Thymus (tissue), 11 donors: Measurements from ENCODE around the gene ESYT2. TPM values are rescaled to one million over a fixed set of nuclear protein-coding genes. Genes with fewer than 3 reads are reported as not detected.

Experiments used
- DNase-seq, 9 donors: peaks; one replicate each; pipeline ENCODE4 v3.0.0-alpha.2; 2013; ENCODE audit warnings: low spot score in 9 of 9, low read depth in 6 of 9, missing footprints in 1 of 9
- H3K27ac ChIP-seq, 2 donors: one replicate each; pipeline ENCODE4 v1.5.1; 2013; ENCODE audit warnings: control low read depth in 1 of 2, low read depth in 1 of 2, low read length in 1 of 2, mild to moderate bottlenecking in 1 of 2, moderate library complexity in 1 of 2
- H3K27me3 ChIP-seq, 2 donors: one replicate each; pipeline ENCODE4 v1.5.1; 2013; ENCODE audit warnings: low read length in 1 of 2; ENCODE audit not compliant: control insufficient read depth in 2 of 2, insufficient read depth in 1 of 2
- H3K36me3 ChIP-seq, 2 donors: one replicate each; pipeline ENCODE4 v1.5.1; 2013; ENCODE audit warnings: low read length in 1 of 2, mild to moderate bottlenecking in 1 of 2, moderate library complexity in 1 of 2; ENCODE audit not compliant: control insufficient read depth in 2 of 2, insufficient read depth in 2 of 2
- H3K4me1 ChIP-seq, 2 donors: one replicate each; pipeline ENCODE4 v1.5.1; 2013; ENCODE audit warnings: low read length in 2 of 2; ENCODE audit not compliant: control insufficient read depth in 2 of 2, insufficient read depth in 2 of 2
- H3K4me3 ChIP-seq, 2 donors: one replicate each; pipeline ENCODE4 v1.5.1; 2013; ENCODE audit warnings: low read length in 2 of 2, control low read depth in 1 of 2, mild to moderate bottlenecking in 1 of 2
- H3K9me3 ChIP-seq, 2 donors: one replicate each; pipeline ENCODE4 v1.5.1; 2013; ENCODE audit warnings: low read length in 1 of 2, mild to moderate bottlenecking in 1 of 2; ENCODE audit not compliant: control insufficient read depth in 2 of 2, insufficient read depth in 1 of 2
- WGBS: extraction: QIAGEN DNeasy Blood & Tissue Kit; methylation state at CpG from one replicate; pipeline ENCODE4 v1.1.7; 2013; 5-methylcytosine and 5-hydroxymethylcytosine counted together
- polyA plus RNA-seq: library from polyadenylated mRNA; stranded (reverse); fragments of 200-250 nt; gene quantifications from one replicate; pipeline ENCODE4 v1.2.3, GENCODE V29; 2013
- total RNA-seq: library from RNA; stranded (reverse); fragments of 120-200 nt; gene quantifications from one replicate; pipeline ENCODE4 v1.2.4, GENCODE V29; 2013
- donor health status: healthy.

The ESYT2 gene
- total and polyA plus RNA-seq, 2 donors: 35.7 to 66.2 TPM

DNA sequence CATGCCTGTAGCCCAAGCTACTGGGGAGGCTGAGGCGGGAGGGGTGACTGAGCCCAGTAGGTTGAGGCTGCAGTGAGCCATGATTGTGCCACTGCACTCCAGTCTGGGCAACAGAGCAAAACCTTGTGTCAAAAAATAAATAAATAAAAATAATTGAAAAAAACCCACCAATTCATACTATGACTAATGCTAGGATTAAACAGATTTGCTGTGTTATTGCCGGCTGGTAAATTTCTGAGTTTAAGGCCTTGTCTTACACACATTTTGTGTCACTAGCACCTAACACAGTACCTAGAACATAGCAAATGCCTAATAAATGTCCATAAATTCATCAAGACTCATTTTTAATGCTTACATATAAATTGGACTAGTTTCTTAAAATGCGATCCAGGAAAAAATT lies 8.7 kb downstream of the ESYT2 start:
- no peaks in the 10 kb centered on the region for H3K27me3 ChIP-seq
- H3K4me3 ChIP-seq: no peak overlapping the region
- H3K4me1 ChIP-seq: peaks cover 34 to 51% of the 10 kb centered on the region in 2 donors
- H3K9me3 ChIP-seq: no peaks in the 10 kb centered on the region
- WGBS: 97% methylated on average over 3 of the region's 3 CpGs
- H3K27ac ChIP-seq: peak overlapping the region in 1 of 2 donors; percentile 84
- no peak for DNase-seq
- H3K36me3 ChIP-seq: peaks cover 0 to 3% of the 10 kb centered on the region in 2 donors

GRCh38 chr7:158819571-158820203 lies 9.6 kb downstream of the ESYT2 start:
- Histone ChIP-seq H3K9me3 (no peaks in the 10 kb centered on the region), H3K36me3 (peaks cover 0 to 3% of the 10 kb centered on the region in 2 donors), H3K27me3 (no peaks in the 10 kb centered on the region), H3K4me1 (peaks cover 44 to 61% of the 10 kb centered on the region in 2 donors), H3K27ac (no peak overlapping the region), H3K4me3 (no peak overlapping the region)
- WGBS: 75% methylated on average over 7 of the region's 7 CpGs
- no peak for DNase-seq

GRCh38 chr7:158818325-158819213 lies 10.7 kb downstream of the ESYT2 start:
- H3K4me3 ChIP-seq: peak overlapping the region; percentile 21 to 24
- 7% methylated on average over 15 of the region's 15 CpGs for WGBS
- H3K9me3 ChIP-seq: no peaks in the 10 kb centered on the region
- H3K27me3 ChIP-seq: no peaks in the 10 kb centered on the region
- peaks cover 0 to 3% of the 10 kb centered on the region in 2 donors for H3K36me3 ChIP-seq
- peaks cover 48 to 69% of the 10 kb centered on the region in 2 donors for H3K4me1 ChIP-seq
- peak in 4 of 9 donors; percentile 54 to 86 (median 68) for DNase-seq
- H3K27ac ChIP-seq: peak overlapping the region; percentile 86 to 90

DNA sequence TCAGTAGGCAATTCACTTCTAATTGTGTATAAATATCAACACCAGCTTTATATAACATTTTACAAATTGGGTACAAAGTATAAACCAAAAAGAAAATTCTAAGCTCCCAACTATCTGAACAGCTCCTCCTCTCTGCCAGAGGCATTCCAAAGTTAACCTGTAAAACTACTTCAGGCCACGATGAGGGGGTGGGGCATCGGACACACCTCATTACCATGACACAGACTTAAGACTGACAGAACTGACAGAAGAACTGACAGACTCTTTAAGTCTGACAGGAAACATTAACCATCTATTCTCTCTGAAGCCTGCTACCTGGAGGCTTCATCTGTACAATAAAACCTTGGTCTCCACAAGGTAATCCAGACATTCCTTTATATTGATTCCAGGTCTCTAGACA lies 12.3 kb downstream of the ESYT2 start:
- WGBS: 53% methylated on average over 2 of the region's 2 CpGs
- no peaks in the 10 kb centered on the region for H3K27me3 ChIP-seq
- peaks cover 56 to 75% of the 10 kb centered on the region in 2 donors for H3K4me1 ChIP-seq
- no peaks in the 10 kb centered on the region for H3K9me3 ChIP-seq
- peak in 1 of 9 donors; percentile 45 for DNase-seq
- peak overlapping the region in 1 of 2 donors; percentile 58 for H3K27ac ChIP-seq
- peaks cover 0 to 3% of the 10 kb centered on the region in 2 donors for H3K36me3 ChIP-seq
- H3K4me3 ChIP-seq: no peak overlapping the region

DNA sequence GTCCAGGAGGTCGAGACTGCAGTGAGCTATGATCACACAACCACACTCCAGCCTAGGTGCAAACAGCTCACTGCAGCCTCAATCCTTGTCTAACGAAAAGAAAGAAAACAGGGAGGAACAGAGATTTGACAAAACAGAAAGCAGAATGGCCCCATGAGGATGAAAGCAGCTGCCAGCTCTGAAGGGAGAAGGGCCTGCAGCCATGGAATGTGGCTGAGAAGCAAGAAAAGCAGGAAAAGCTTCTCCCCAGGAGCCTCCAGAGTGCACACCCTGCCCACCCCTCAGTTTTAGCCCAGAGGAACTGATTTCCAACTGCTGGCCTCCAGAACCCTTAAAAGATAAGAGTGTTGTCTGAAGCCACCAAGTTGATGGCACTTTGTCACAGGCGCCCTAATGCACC lies 13.0 kb downstream of the ESYT2 start:
- Histone ChIP-seq H3K36me3 (peaks cover 0 to 3% of the 10 kb centered on the region in 2 donors), H3K27me3 (no peaks in the 10 kb centered on the region), H3K4me1 (peaks cover 60 to 76% of the 10 kb centered on the region in 2 donors), H3K9me3 (no peaks in the 10 kb centered on the region), H3K4me3 (no peak overlapping the region), H3K27ac (peak overlapping the region; percentile 44 to 68)
- DNase-seq: no peak
- WGBS: 82% methylated on average over 3 of the region's 3 CpGs

- Histone ChIP-seq H3K27me3 (no peaks in the 10 kb centered on the region), H3K9me3 (no peaks in the 10 kb centered on the region), H3K4me3 (no peak overlapping the region), H3K36me3 (peaks cover 0 to 3% of the 10 kb centered on the region in 2 donors), H3K4me1 (peaks cover 59 to 79% of the 10 kb centered on the region in 2 donors), H3K27ac (peak overlapping the region; percentile 42 to 74)
- DNase-seq: no peak
- whole genome bisulfite sequencing: 98% methylated on average over 6 of the region's 6 CpGs
Measured at GRCh38 chr7:158815800-158816128, 13.5 kb downstream of the ESYT2 start.

DNA sequence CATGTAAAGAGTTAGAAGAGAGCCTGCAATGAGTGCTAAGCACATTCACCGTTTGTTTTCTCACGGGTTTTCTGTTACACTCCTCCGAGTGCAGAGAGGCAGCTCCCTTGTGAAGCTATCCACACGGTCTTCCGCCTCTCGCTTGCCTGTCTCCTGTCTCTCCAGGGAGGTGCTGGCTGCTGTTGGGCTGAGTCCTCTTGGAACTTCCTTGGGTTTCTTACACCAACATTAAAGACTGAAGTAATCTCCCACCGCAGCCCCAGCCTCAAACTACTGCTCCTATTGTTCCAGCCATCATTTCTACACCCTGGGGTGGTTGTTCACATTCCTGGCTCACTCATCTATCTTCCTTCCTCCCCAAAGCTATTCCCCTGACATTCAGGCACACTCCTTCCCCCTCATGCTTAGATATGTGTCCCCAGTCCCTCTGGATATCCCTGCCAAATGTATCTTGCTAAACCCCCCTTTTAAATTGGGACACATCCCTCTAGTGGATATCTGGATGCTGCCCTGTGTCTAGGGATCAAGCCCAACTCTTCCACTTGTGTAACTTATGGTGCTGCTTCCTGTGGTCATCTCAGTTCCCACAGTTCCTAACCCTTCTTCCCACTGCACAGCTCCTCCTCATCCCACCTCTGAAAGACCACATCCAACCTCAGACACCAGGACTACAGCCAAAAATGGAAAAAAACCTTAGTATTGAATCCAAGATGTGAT lies 14.1 kb downstream of the ESYT2 start:
- Histone ChIP-seq H3K4me3 (peak overlapping the region in 1 of 2 donors; percentile 20), H3K27me3 (no peaks in the 10 kb centered on the region), H3K27ac (peak overlapping the region; percentile 74 to 93), H3K9me3 (no peaks in the 10 kb centered on the region), H3K36me3 (peaks cover 0 to 3% of the 10 kb centered on the region in 2 donors), H3K4me1 (peaks cover 59 to 79% of the 10 kb centered on the region in 2 donors)
- DNase-seq: no peak
- WGBS: 54% methylated on average over 7 of the region's 7 CpGs

DNA sequence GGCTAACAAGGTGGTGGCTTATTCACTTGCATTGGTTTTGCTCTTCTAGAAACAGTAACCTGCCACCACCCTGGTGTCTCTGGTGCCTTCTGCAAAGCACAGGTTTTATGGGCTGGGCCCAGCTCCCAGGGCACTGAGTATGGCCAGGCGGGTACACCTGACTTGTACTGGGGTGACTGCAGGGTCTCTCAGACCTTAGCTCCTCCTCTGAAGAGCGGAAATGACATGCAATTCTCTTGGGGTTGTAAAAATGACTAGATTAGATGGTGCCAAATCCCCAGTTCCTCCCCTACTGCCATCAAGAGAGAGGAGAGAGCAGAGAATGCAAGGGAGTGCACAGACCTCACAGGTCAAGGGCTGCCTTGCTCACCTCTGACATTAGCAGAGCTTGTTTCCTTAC lies 14.7 kb downstream of the ESYT2 start:
- peak in 3 of 9 donors; percentile 28 to 75 (median 42) for DNase-seq
- Histone ChIP-seq H3K27ac (peak overlapping the region; percentile 74 to 93), H3K36me3 (peaks cover 0 to 3% of the 10 kb centered on the region in 2 donors), H3K4me1 (peaks cover 58 to 82% of the 10 kb centered on the region in 2 donors), H3K27me3 (no peaks in the 10 kb centered on the region), H3K4me3 (peak overlapping the region in 1 of 2 donors; percentile 20), H3K9me3 (no peaks in the 10 kb centered on the region)
- WGBS: 61% methylated on average over 2 of the region's 2 CpGs
